SK-N-SH treated with all-trans-retinoic acid at 6 μM for 48 hours (cell line): ENCODE results near the gene MNT.

Experiments
- ATAC-seq: fragments of 200-7000 bp; cut with Tn5 transposase; 3 replicates; pipeline ENCODE4 v1.9.1; 2020; ENCODE audit warnings: mild to moderate bottlenecking, moderate library complexity
- ARNTL ChIP-seq: fragments of 450-650 bp; formaldehyde crosslinking; IDR thresholded peaks from 2 replicates; pipeline ENCODE4 v1.5.0; 2020; ENCODE audit warnings: low read depth, mild to moderate bottlenecking, moderate library complexity, borderline replicate concordance
- BACH2 ChIP-seq: fragments of 250-450 bp; sonication (Bioruptor Pico); IDR thresholded peaks from 2 replicates; pipeline ENCODE4 v1.9.0; 2021; ENCODE audit warnings: mild to moderate bottlenecking, borderline replicate concordance
- CREB5 ChIP-seq: fragments of 250-450 bp; sonication (Bioruptor Pico); IDR thresholded peaks from 2 replicates; pipeline ENCODE4 v1.5.1; 2020; ENCODE audit warnings: low read depth, mild to moderate bottlenecking, moderate library complexity
- CSRNP3 ChIP-seq: fragments of 250-450 bp; sonication (Bioruptor Pico); IDR thresholded peaks from 2 replicates; pipeline ENCODE4 v1.5.1; 2021; ENCODE audit warnings: mild to moderate bottlenecking, moderate library complexity
- ESRRG ChIP-seq: fragments of 250-450 bp; sonication (Bioruptor Pico); IDR thresholded peaks from 2 replicates; pipeline ENCODE4 v1.6.1; 2021; ENCODE audit warnings: mild to moderate bottlenecking
- GLIS3 ChIP-seq: fragments of 250-450 bp; sonication (Bioruptor Pico); IDR thresholded peaks from 2 replicates; pipeline ENCODE4 v1.5.0; 2020; ENCODE audit warnings: mild to moderate bottlenecking, moderate library complexity
- ISL1 ChIP-seq: fragments of 250-450 bp; sonication (Bioruptor Pico); IDR thresholded peaks from 2 replicates; pipeline ENCODE4 v2.1.2; 2022; ENCODE audit warnings: mild to moderate bottlenecking, moderate library complexity
- OSR1 ChIP-seq: fragments of 250-450 bp; sonication (Bioruptor Pico); IDR thresholded peaks from 2 replicates; pipeline ENCODE4 v1.8.0; 2022; ENCODE audit warnings: moderate library complexity, mild to moderate bottlenecking, inconsistent platforms
- POU6F1 ChIP-seq: fragments of 250-450 bp; sonication (Bioruptor Pico); IDR thresholded peaks from 2 replicates; pipeline ENCODE4 v1.8.0; 2021; ENCODE audit warnings: low read depth, mild to moderate bottlenecking, moderate library complexity, borderline replicate concordance
- PPARA ChIP-seq: fragments of 250-450 bp; sonication (Bioruptor Pico); IDR thresholded peaks from 2 replicates; pipeline ENCODE4 v1.5.0; 2020; ENCODE audit warnings: mild to moderate bottlenecking, borderline replicate concordance
- RARB ChIP-seq: fragments of 250-450 bp; sonication (Bioruptor Pico); IDR thresholded peaks from 2 replicates; pipeline ENCODE4 v1.8.0; 2021; ENCODE audit warnings: mild to moderate bottlenecking, moderate library complexity
- SNAI2 ChIP-seq: fragments of 250-450 bp; sonication (Bioruptor Pico); IDR thresholded peaks from 2 replicates; pipeline ENCODE4 v1.5.0; 2020; ENCODE audit warnings: mild to moderate bottlenecking, moderate library complexity
- TCF4 ChIP-seq: fragments of 250-450 bp; sonication (Bioruptor Pico); IDR thresholded peaks from 2 replicates; pipeline ENCODE4 v1.8.0; 2021; ENCODE audit warnings: mild to moderate bottlenecking, moderate library complexity, borderline replicate concordance
- TOX ChIP-seq: fragments of 250-450 bp; sonication (Bioruptor Pico); IDR thresholded peaks from 2 replicates; pipeline ENCODE4 v1.8.0; 2021; ENCODE audit warnings: mild to moderate bottlenecking, moderate library complexity, borderline replicate concordance
- TSHZ2 ChIP-seq: fragments of 250-450 bp; sonication (Bioruptor Pico); IDR thresholded peaks from 2 replicates; pipeline ENCODE4 v1.5.0; 2020; ENCODE audit warnings: mild to moderate bottlenecking, moderate library complexity
- ZFP30 ChIP-seq: fragments of 450-650 bp; formaldehyde crosslinking; IDR thresholded peaks from 2 replicates; pipeline ENCODE4 v1.5.0; 2022; ENCODE audit warnings: mild to moderate bottlenecking, moderate library complexity
- ZNF565 ChIP-seq: fragments of 450-650 bp; formaldehyde crosslinking; conservative IDR thresholded peaks from 2 replicates; pipeline ENCODE4 v1.5.0; 2020; ENCODE audit warnings: low read depth, mild to moderate bottlenecking, moderate library complexity
- ZNF8 ChIP-seq: fragments of 450-650 bp; formaldehyde crosslinking; IDR thresholded peaks from 2 replicates; pipeline ENCODE4 v1.5.0; 2020; ENCODE audit warnings: mild to moderate bottlenecking, moderate library complexity

MNT gene

GRCh38 chr17:2362016-2362415 is 38.8 kb downstream of the MNT start:
- no peak for ATAC-seq
- TF ChIP-seq CREB5 (CRISPR knock-in tag), result no peak
- no peak for TF ChIP-seq SNAI2 (CRISPR knock-in tag)
- TF ChIP-seq RARB, result no peak
- TF ChIP-seq PPARA (CRISPR knock-in tag), result no peak
- no peak for TF ChIP-seq TSHZ2 (CRISPR knock-in tag)
- no peak for TF ChIP-seq OSR1 (CRISPR knock-in tag)
- TF ChIP-seq TCF4 (CRISPR knock-in tag), result no peak
- TF ChIP-seq GLIS3, result no peak
- TF ChIP-seq ARNTL (CRISPR knock-in tag), result no peak
- TF ChIP-seq BACH2 (CRISPR knock-in tag), result no peak
- no peak for TF ChIP-seq ZNF565 (CRISPR knock-in tag)
- TF ChIP-seq POU6F1 (CRISPR knock-in tag), result no peak
- no peak for TF ChIP-seq TOX
- TF ChIP-seq CSRNP3 (CRISPR knock-in tag), result no peak
- TF ChIP-seq ZFP30, result no peak

GRCh38 chr17:2361010-2361760 is 39.7 kb downstream of the MNT start:
- no peak for TF ChIP-seq ESRRG (CRISPR knock-in tag)
- no peak for TF ChIP-seq ZNF8 (CRISPR knock-in tag)
- TF ChIP-seq POU6F1 (CRISPR knock-in tag), result no peak
- TF ChIP-seq RARB, result no peak
- no peak for TF ChIP-seq SNAI2 (CRISPR knock-in tag)
- no peak for TF ChIP-seq CSRNP3 (CRISPR knock-in tag)
- no peak for TF ChIP-seq CREB5 (CRISPR knock-in tag)
- TF ChIP-seq ISL1, result no peak
- no peak for ATAC-seq
